NCI-H345 (cell line): ENCODE data around the gene TEX2.
"Not testable (repeated sequence)": the region's sequence is repeated elsewhere in the genome, so short reads cannot be mapped to it uniquely, and the experiment has no call there.

Source experiments
- DNase-seq: peaks from one replicate; lab custom pipeline; 2025; lab: John Stamatoyannopoulos, UW

Gene TEX2

GRCh38 chr17:64182325-64183012, 80.6 kb downstream of the TEX2 start:
- no peak for DNase-seq

- DNase-seq: no peak
Observed at GRCh38 chr17:64180089-64181073, 82.7 kb downstream of the TEX2 start.

DNA sequence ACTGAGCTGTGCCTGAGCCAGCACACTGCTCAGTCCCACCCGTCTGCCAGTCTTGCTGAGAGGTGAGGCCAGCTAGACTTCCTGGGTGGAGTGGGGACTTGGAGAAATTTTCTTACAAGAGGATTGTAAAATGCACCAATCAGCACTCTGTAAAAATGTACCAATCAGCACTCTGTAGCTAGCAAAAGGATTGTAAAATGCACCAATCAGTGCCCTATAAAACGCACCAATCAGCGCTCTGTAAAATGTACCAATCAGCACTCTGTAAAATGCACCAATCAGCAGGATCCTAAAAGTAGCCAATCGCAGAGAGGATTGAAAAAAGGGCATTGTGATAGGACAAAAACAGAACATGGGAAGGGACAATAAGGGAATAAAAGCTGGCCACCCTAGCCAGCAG, 84.0 kb downstream of the TEX2 start:
- not testable (repeated sequence) for DNase-seq

GRCh38 chr17:64178011-64178825, 84.8 kb downstream of the TEX2 start:
- DNase-seq: no peak

GRCh38 chr17:64177311-64178010, 85.6 kb downstream of the TEX2 start:
- no peak for DNase-seq

- DNase-seq: no peak
Observed at GRCh38 chr17:64176556-64176955, 86.5 kb downstream of the TEX2 start.

DNA sequence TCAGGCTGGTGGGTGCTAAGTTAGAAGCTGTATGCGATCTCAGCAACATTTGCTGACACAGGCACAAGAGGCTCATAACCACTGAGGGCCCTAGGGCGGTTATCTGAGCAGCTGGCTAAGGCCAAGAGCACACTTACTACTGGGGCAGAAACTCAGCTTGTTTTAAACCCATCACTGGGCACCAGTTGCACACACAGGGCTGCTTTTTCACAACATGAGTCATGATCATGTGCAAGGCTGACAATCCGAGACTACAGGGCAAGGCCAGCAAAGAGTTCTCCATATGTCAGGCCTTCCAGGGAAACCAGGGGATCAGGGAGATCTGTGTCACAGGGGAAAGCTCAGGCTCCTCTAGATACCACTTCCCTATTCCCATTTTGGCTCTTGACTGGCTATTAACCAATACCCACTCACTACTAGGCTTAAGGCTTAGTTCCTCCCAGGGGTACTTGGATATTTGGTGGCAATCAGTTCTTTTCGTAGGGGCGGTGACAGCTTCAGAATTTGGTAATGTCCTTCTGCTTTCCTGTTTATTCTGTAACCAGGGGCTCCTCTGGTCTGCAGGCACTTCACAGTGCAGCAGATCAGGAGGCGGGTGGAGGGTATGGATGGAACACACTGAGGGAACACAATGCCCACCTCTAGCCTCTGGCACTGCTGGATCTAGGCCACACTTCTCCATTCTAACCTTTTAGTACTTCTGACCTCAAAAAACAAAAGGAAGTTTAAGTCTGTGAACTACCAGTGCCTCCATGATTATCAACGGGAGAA, 88.2 kb downstream of the TEX2 start:
- DNase-seq: no peak

DNA sequence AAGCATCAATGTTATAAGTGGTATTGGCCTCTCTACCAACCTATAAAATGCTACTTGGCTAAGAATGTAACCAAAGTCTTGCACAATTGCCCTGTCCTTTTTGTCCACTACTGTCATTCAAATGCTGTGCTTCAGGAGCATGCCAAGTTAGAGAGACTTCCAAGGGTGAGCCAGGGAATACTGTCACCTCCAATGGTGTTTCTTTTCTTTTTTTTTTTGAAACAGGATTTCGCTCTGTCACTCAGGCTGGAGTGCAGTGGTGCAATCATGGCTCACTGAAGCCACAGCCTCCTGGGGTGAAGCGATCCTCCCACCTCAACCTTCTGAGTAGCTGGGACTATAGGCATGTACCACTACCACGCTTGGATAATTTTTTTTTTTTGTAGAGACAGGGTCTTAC, 89.4 kb downstream of the TEX2 start:
- DNase-seq: no peak

GRCh38 chr17:64172510-64172909, 90.5 kb downstream of the TEX2 start:
- no peak for DNase-seq

GRCh38 chr17:64171041-64171440, 92.0 kb downstream of the TEX2 start:
- DNase-seq: no peak

- DNase-seq: no peak
Observed at GRCh38 chr17:64170286-64170685, 92.8 kb downstream of the TEX2 start.

DNA sequence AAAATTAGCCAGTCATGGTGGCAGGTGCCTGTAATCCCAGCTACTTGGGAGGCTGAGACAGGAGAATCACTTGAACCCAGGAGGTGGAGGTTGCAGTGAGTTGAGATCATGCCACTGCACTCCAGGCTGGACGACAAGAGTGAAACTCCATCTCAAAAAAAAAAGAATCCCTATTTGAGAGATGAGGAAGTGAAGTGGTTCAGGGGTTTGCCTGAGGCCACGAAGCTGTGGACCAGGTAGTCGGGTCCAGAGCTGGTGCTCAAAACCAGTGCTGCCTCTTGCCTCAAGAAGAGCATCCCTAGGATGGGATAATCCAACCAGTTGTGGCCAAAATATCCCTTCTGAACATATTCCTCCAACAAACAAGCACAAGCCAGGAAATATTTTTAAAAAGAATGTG, 95.4 kb downstream of the TEX2 start:
- not testable (repeated sequence) for DNase-seq

DNA sequence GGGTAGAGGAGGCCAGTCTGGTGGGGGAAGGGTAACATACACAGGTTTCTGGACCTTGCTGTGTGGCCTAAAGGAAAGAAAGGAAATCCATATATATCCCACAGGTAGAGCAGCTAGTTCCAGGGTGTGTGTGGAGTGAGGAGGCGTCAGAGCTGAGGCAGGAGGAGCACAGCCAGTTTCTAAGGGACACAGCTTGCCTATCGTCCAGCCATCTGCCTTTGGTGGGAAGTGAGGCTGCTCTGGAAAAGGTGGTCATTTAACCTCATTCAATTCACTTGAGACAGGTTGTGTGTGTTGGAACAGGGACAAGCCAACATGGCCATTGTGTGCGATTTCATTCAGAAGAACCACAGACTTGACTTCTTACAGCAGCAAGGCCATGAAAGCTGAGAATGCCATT, 96.2 kb downstream of the TEX2 start:
- DNase-seq: no peak

DNA sequence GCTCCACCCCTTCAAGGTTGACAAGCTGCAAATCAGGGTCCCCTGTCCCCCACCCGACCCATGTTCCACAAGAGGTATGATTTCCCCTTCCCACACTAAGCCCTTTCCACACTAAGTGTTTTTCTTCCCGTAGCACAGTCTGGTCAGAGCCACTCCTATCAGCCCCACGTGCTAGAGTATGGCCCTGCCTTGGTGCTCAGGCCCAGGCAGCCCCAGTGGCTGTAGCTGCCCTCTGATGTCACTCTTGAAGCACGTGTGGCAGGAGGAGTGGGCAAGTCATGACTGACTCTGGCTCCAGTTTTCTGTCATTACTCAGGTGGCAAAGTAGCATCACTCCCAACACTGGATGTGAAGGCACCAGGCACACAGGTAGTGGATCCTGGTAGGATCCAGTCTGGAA, 97.7 kb downstream of the TEX2 start:
- DNase-seq: no peak

DNA sequence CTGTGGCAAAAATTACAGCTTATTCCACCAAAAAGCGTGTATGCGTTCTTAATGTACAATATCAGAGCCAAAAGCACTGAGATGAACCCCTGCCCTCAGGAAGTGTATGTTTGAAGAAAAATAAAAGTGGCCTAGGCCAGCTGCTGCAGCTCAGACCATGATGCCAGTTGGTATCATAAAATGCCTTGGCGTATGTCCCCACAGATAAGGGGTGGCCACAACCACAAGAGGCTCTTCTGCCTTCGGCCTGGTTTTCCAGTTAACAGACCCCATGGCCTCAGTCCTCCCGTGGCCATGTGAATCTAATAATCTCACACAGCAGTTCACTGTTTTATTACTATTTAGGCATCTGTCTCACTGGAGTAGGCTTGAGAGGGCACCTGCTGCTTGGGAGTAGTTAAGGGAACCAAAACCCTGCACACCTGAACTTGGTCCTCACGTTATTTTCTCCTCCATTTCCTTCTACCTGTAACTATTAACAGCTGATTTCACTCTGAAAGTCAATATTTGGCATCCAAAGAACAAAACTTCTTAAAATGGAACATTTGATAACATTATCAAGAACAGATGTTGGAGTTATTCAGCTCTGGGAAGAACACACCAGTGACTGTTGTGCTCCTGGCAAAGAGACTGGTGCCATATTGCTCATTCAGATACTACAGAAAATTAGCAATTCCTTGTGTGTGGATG, 98.3 kb downstream of the TEX2 start:
- no peak for DNase-seq

GRCh38 chr17:64163468-64163867, 99.6 kb downstream of the TEX2 start:
- DNase-seq: no peak

GRCh38 chr17:64162554-64162953, 100.5 kb downstream of the TEX2 start:
- DNase-seq: no peak

DNA sequence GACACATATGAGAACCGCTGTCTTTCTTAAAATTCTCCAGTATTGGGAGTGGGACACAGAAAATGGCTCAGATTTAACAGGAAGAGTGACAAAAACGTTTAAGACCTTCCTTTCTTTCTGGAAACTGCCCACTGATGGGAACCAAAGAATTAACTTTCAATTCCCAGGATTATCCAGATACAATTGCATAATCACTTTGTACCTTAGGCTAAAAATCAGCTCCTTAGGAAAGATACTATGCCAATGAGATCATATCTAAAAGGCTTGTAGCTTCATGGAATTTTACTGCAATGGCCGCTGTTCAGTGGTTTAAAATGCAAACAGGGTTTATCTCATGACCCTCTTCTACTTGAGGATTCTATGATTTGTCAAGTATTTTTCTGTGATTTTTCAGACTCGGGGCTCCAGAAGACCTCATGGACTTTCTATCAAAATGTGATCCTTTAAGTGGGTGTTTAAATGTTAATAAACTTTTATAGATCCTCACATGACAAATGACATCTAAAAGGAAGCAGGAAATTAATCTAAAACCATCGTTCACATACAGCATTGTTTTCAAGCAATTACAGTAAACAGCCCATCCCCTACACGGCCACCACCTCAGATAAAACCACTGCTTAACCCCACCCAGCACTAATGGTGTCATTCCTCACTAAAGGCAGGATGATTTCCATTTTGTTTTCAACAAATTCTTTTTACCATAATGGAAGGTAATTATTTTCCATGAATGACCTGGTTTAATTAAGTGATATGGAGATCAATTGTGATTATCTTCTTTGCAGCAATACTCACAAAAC, 101.5 kb downstream of the TEX2 start:
- DNase-seq: no peak

DNA sequence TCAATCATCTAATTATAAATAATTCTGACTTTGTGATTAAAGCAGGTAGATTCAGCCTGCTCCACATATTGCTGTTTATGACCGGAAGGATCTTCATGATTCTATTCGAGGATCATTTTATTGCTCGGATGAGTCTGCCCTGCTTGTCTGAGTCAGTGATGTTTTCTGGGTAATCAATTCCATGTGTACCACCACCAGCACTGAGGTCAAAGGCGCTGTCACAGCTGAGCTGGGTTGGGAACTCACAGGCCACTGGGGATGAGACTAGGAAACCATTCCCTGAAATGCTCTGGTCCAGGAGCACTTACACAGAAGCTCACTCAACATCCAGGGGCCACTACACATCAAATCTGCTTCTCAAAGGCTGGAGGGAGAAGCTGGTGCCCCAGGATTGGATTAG, 102.7 kb downstream of the TEX2 start:
- DNase-seq: no peak
